Measurements from ENCODE around the gene GJB3.
"Not testable (repeated sequence)": the region's sequence is repeated elsewhere in the genome, so short reads cannot be mapped to it uniquely, and the experiment has no call there.

Gene GJB3

GRCh38 chr1:34759503-34760357 lies 21.3 kb upstream of the GJB3 start, which contains the start of gene GJB4:
TSS of gene GJB4 (plus strand) at chr1:34759740. CDS start at chr1:34761255, 1,515 bp downstream.
- no peak within 1 kb of the TSS for H3K4me2 ChIP-seq
- H3K9me3 ChIP-seq: no peaks in the 10 kb centered on the region
- H4K20me1 ChIP-seq: no peaks in the 10 kb centered on the region
- no peak within 1 kb of the TSS for H3K9ac ChIP-seq
- no peak within 1 kb of the TSS for H3K4me3 ChIP-seq
- H3K4me1 ChIP-seq: no peaks in the 10 kb centered on the region
- H3K27me3 ChIP-seq: no peaks in the 10 kb centered on the region
- no peak for TF ChIP-seq Cebpa-rat (IDR thresholded peaks at IDR 0.05)
- no peak within 1 kb of the TSS for H3K27ac ChIP-seq
- no peaks in the 10 kb centered on the region for H3K36me3 ChIP-seq

GRCh38 chr1:34761176-34761761 lies 19.7 kb upstream of the GJB3 start:
- no peak overlapping the region for H3K4me3 ChIP-seq
- no peak for TF ChIP-seq Cebpa-rat (IDR thresholded peaks at IDR 0.05)
- no peaks in the 10 kb centered on the region for H4K20me1 ChIP-seq
- no peaks in the 10 kb centered on the region for H3K9me3 ChIP-seq
- H3K9ac ChIP-seq: no peak overlapping the region
- no peaks in the 10 kb centered on the region for H3K36me3 ChIP-seq
- H3K4me1 ChIP-seq: no peaks in the 10 kb centered on the region
- no peaks in the 10 kb centered on the region for H3K27me3 ChIP-seq
- H3K4me2 ChIP-seq: no peak overlapping the region
- H3K27ac ChIP-seq: no peak overlapping the region

GRCh38 chr1:34761776-34762307 lies 19.2 kb upstream of the GJB3 start:
- Histone ChIP-seq H3K36me3 (no peaks in the 10 kb centered on the region), H3K4me2 (no peak overlapping the region), H3K4me1 (no peaks in the 10 kb centered on the region), H3K9ac (no peak overlapping the region), H3K27me3 (no peaks in the 10 kb centered on the region), H3K27ac (no peak overlapping the region), H3K4me3 (no peak overlapping the region), H3K9me3 (no peaks in the 10 kb centered on the region), H4K20me1 (no peaks in the 10 kb centered on the region)
- TF ChIP-seq Cebpa-rat (IDR thresholded peaks at IDR 0.05): no peak

GRCh38 chr1:34762474-34763141 lies 18.4 kb upstream of the GJB3 start:
- Histone ChIP-seq H3K4me2 (no peak overlapping the region), H3K27me3 (no peaks in the 10 kb centered on the region), H3K9me3 (no peaks in the 10 kb centered on the region), H4K20me1 (no peaks in the 10 kb centered on the region), H3K36me3 (no peaks in the 10 kb centered on the region), H3K4me3 (no peak overlapping the region), H3K9ac (no peak overlapping the region), H3K4me1 (no peaks in the 10 kb centered on the region), H3K27ac (no peak overlapping the region)
- TF ChIP-seq Cebpa-rat (IDR thresholded peaks at IDR 0.05): no peak

- no peak overlapping the region for H3K4me3 ChIP-seq
- H3K4me1 ChIP-seq: no peaks in the 10 kb centered on the region
- no peak overlapping the region for H3K4me2 ChIP-seq
- no peaks in the 10 kb centered on the region for H3K27me3 ChIP-seq
- no peaks in the 10 kb centered on the region for H3K9me3 ChIP-seq
- no peaks in the 10 kb centered on the region for H4K20me1 ChIP-seq
- no peak for TF ChIP-seq Cebpa-rat (IDR thresholded peaks at IDR 0.05)
- no peaks in the 10 kb centered on the region for H3K36me3 ChIP-seq
- H3K27ac ChIP-seq: no peak overlapping the region
- no peak overlapping the region for H3K9ac ChIP-seq
These were observed 17.8 kb upstream of the GJB3 start for GRCh38 chr1:34763142-34763781.

- Histone ChIP-seq H3K4me1 (no peaks in the 10 kb centered on the region), H3K9ac (no peak overlapping the region), H3K4me2 (no peak overlapping the region), H4K20me1 (no peaks in the 10 kb centered on the region), H3K4me3 (no peak overlapping the region), H3K27me3 (no peaks in the 10 kb centered on the region), H3K9me3 (no peaks in the 10 kb centered on the region), H3K27ac (no peak overlapping the region), H3K36me3 (no peaks in the 10 kb centered on the region)
- TF ChIP-seq Cebpa-rat (IDR thresholded peaks at IDR 0.05): no peak
These were observed 12.2 kb upstream of the GJB3 start for GRCh38 chr1:34768856-34769255.

- TF ChIP-seq Cebpa-rat (IDR thresholded peaks at IDR 0.05): no peak
- H3K4me3 ChIP-seq: no peak overlapping the region
- H3K9me3 ChIP-seq: no peaks in the 10 kb centered on the region
- H4K20me1 ChIP-seq: no peaks in the 10 kb centered on the region
- H3K36me3 ChIP-seq: no peaks in the 10 kb centered on the region
- H3K27ac ChIP-seq: no peak overlapping the region
- H3K4me1 ChIP-seq: 0 out of 2 replicates have a peak, but pooled peaks cover 6% of the 10 kb centered on the region
- H3K9ac ChIP-seq: no peak overlapping the region
- no peaks in the 10 kb centered on the region for H3K27me3 ChIP-seq
- no peak overlapping the region for H3K4me2 ChIP-seq
These were observed 10.0 kb upstream of the GJB3 start for GRCh38 chr1:34770891-34771504.

- no peak overlapping the region for H3K4me2 ChIP-seq
- H3K9ac ChIP-seq: no peak overlapping the region
- no peak overlapping the region for H3K27ac ChIP-seq
- H3K27me3 ChIP-seq: no peaks in the 10 kb centered on the region
- no peaks in the 10 kb centered on the region for H3K36me3 ChIP-seq
- H3K4me3 ChIP-seq: no peak overlapping the region
- H3K9me3 ChIP-seq: no peaks in the 10 kb centered on the region
- H3K4me1 ChIP-seq: 0 out of 2 replicates have a peak, but pooled peaks cover 6% of the 10 kb centered on the region
- TF ChIP-seq Cebpa-rat (IDR thresholded peaks at IDR 0.05): no peak
- H4K20me1 ChIP-seq: no peaks in the 10 kb centered on the region
These were observed 9.2 kb upstream of the GJB3 start for GRCh38 chr1:34771573-34772371.

- H3K4me3 ChIP-seq, H3K27me3 ChIP-seq, H3K4me2 ChIP-seq, H3K36me3 ChIP-seq, H3K9me3 ChIP-seq, H3K4me1 ChIP-seq, H4K20me1 ChIP-seq, H3K27ac ChIP-seq, H3K9ac ChIP-seq: not testable (repeated sequence)
These were observed 7.9 kb upstream of the GJB3 start for GRCh38 chr1:34773114-34773513.
